ENCODE data around the gene MACROH2A1.

The MACROH2A1 gene

GRCh38 chr5:135423146-135423845 lies 24.3 kb upstream of the MACROH2A1 start:
- Histone ChIP-seq H3K79me2 (ENCODE audit: insufficient read depth, low read length) (no peaks in the 10 kb centered on the region), H4K20me1 (ENCODE audit: insufficient read depth, low read length) (no peaks in the 10 kb centered on the region), H3K4me3 (ENCODE audit: low read depth in 1 of 2, low read length in 2 of 2) (no peak overlapping the region), H3K36me3 (ENCODE audit: insufficient read depth, low read length) (no peaks in the 10 kb centered on the region), H3K4me2 (ENCODE audit: insufficient read depth, low read length) (no peak overlapping the region), H3K27ac (ENCODE audit: low read length) (no peak overlapping the region), H3K9ac (ENCODE audit: low read depth, low read length) (no peak overlapping the region), H3K9me3 (ENCODE audit: insufficient read depth, low read length, severe bottlenecking) (peaks cover 5% of the 10 kb centered on the region), H3K27me3 (ENCODE audit: insufficient read depth, low read length, poor library complexity) (no peaks in the 10 kb centered on the region), H2AFZ (ENCODE audit: low read depth, low read length) (no peak overlapping the region; the same call in 1 of the 2 replicates), H3K4me1 (ENCODE audit: insufficient read depth, low read length) (peaks cover 31% of the 10 kb centered on the region)
- TF ChIP-seq, protein P1, sequence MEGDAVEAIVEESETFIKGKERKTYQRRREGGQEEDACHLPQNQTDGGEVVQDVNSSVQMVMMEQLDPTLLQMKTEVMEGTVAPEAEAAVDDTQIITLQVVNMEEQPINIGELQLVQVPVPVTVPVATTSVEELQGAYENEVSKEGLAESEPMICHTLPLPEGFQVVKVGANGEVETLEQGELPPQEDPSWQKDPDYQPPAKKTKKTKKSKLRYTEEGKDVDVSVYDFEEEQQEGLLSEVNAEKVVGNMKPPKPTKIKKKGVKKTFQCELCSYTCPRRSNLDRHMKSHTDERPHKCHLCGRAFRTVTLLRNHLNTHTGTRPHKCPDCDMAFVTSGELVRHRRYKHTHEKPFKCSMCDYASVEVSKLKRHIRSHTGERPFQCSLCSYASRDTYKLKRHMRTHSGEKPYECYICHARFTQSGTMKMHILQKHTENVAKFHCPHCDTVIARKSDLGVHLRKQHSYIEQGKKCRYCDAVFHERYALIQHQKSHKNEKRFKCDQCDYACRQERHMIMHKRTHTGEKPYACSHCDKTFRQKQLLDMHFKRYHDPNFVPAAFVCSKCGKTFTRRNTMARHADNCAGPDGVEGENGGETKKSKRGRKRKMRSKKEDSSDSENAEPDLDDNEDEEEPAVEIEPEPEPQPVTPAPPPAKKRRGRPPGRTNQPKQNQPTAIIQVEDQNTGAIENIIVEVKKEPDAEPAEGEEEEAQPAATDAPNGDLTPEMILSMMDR (IDR thresholded peaks at IDR 0.05; ENCODE audit: borderline replicate concordance, extremely low read depth, low read length, poor library complexity, severe bottlenecking), result no peak
- TF ChIP-seq EZH2 (IDR thresholded peaks at IDR 0.05; ENCODE audit: borderline replicate concordance, low read depth, low read length, severe bottlenecking), result no peak
- DNase-seq (no peak), ATAC-seq (ENCODE audit: insufficient read depth, low read depth) (no peak)

GRCh38 chr5:135422419-135422818 lies 23.4 kb upstream of the MACROH2A1 start:
- Histone ChIP-seq H3K9ac (ENCODE audit: low read depth, low read length) (no peak overlapping the region), H3K9me3 (ENCODE audit: insufficient read depth, low read length, severe bottlenecking) (peaks cover 2% of the 10 kb centered on the region), H3K4me1 (ENCODE audit: insufficient read depth, low read length) (peaks cover 31% of the 10 kb centered on the region), H3K4me3 (ENCODE audit: low read depth in 1 of 2, low read length in 2 of 2) (no peak overlapping the region), H3K36me3 (ENCODE audit: insufficient read depth, low read length) (no peaks in the 10 kb centered on the region), H3K27me3 (ENCODE audit: insufficient read depth, low read length, poor library complexity) (no peaks in the 10 kb centered on the region), H3K27ac (ENCODE audit: low read length) (no peak overlapping the region), H3K79me2 (ENCODE audit: insufficient read depth, low read length) (no peaks in the 10 kb centered on the region), H2AFZ (ENCODE audit: low read depth, low read length) (no peak overlapping the region), H3K4me2 (ENCODE audit: insufficient read depth, low read length) (no peak overlapping the region), H4K20me1 (ENCODE audit: insufficient read depth, low read length) (no peaks in the 10 kb centered on the region)
- ATAC-seq (ENCODE audit: insufficient read depth, low read depth), result no peak
- no peak for TF ChIP-seq EZH2 (IDR thresholded peaks at IDR 0.05; ENCODE audit: borderline replicate concordance, low read depth, low read length, severe bottlenecking)
- TF ChIP-seq, protein P1 (IDR thresholded peaks at IDR 0.05; ENCODE audit: borderline replicate concordance, extremely low read depth, low read length, poor library complexity, severe bottlenecking), result no peak
- no peak for DNase-seq

DNA sequence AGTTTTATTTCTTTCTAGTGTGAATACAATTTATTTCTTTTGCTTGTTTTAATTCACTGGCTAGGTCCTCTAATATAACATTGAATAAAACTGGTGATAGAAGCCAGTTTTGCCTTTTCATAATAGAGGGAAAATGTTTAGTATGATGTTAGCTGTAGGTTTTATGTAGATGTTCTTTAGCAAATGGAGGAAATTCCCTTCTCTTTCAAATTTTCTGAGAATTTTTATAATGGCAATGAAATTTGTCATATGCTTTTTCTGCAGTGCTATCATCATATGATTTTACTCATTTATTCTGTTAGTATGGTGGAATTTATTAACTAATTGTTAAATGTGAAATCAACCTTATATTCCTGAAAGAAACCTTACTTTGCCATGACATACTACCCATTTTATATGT lies 18.1 kb upstream of the MACROH2A1 start:
- no peaks in the 10 kb centered on the region for H3K36me3 ChIP-seq (ENCODE audit: insufficient read depth, low read length)
- H3K27me3 ChIP-seq (ENCODE audit: insufficient read depth, low read length, poor library complexity), result no peaks in the 10 kb centered on the region
- H3K27ac ChIP-seq (ENCODE audit: low read length), result no peak overlapping the region
- peaks cover 2% of the 10 kb centered on the region for H3K9me3 ChIP-seq (ENCODE audit: insufficient read depth, low read length, severe bottlenecking)
- DNase-seq (no peak), ATAC-seq (ENCODE audit: insufficient read depth, low read depth) (no peak)
- no peak overlapping the region for H3K9ac ChIP-seq (ENCODE audit: low read depth, low read length)
- H3K4me2 ChIP-seq (ENCODE audit: insufficient read depth, low read length), result no peak overlapping the region
- H3K79me2 ChIP-seq (ENCODE audit: insufficient read depth, low read length), result no peaks in the 10 kb centered on the region
- H3K4me1 ChIP-seq (ENCODE audit: insufficient read depth, low read length), result no peaks in the 10 kb centered on the region
- no peaks in the 10 kb centered on the region for H4K20me1 ChIP-seq (ENCODE audit: insufficient read depth, low read length)
- no peak overlapping the region for H2AFZ ChIP-seq (ENCODE audit: low read depth, low read length)
- TF ChIP-seq, protein P1 (IDR thresholded peaks at IDR 0.05; ENCODE audit: borderline replicate concordance, extremely low read depth, low read length, poor library complexity, severe bottlenecking), result no peak
- no peak for TF ChIP-seq EZH2 (IDR thresholded peaks at IDR 0.05; ENCODE audit: borderline replicate concordance, low read depth, low read length, severe bottlenecking)
- no peak overlapping the region for H3K4me3 ChIP-seq (ENCODE audit: low read depth in 1 of 2, low read length in 2 of 2)

Data from DND-41 (cell line).